Central memory CD4-positive, alpha-beta T cell (primary cell): ENCODE data around the gene PSMC2.
A peak's percentile ranks its signal among the peaks of the same experiment; 100 is the strongest.

Source experiments
- DNase-seq: peaks from one replicate; pipeline ENCODE4 v3.0.0; 2022
- total RNA-seq, 3 experiments: gene quantifications; one replicate each; lab custom pipeline; 2026; lab: John Stamatoyannopoulos, UW

PSMC2 gene
- 57.5 to 295 (median 87.1) reads per million in 3 experiments for total RNA-seq

DNA sequence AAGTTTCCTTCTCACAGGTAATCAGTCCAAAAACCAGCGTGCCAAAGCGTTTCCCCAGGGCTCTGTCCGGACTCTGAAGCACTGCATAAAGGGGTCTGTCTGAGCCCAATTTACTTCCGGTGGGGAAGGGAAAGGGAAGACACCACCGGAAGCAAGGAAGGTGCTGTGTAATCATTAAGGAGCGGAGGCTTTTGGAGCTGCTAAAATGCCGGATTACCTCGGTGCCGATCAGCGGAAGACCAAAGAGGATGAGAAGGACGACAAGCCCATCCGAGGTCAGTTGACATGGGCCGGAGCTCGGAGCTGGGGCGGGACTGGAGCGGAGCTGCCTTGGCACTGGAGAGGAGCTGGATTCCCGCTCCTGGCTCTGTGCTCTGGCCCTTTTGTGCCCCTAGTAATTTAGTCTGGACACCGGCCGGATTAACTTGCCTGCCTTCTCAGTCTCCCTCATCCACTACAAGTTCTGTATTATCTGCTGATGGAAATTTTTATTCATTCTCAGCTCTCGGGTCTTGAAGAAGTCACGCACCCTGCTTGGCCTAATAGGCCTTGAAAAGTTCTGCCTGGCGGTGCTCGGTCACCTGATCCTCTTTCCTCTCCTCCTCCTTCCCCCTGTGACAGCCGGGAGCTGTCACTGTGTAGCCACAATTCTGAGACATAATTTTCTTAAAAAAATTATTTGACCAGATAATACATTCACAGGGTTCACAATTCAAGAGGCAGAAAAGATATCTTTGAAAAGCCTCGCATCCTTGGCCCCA, at the start of gene PSMC2:
TSS of gene PSMC2 (plus strand) at position 137 of the 761 bp plus-strand sequence. CDS start at position 206, 69 bp downstream.
- DNase-seq, result peak; percentile 81

DNA sequence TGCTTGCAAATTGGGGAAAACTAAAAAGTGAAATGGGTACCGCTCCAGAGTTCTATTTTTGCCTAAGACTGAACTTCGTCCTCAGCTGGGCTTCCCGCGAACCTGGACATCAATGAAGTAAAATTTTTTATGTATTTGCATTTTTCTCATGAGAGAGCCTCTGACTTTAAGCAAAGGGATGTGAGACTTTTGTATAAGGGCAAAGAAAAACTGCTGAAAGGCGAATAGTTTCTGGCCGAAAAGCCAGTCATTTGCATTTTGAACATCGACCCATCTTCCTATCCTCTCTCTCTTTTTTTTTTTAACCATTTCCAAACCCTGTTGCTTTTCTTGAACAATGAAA, 49.6 kb upstream of the PSMC2 start:
- peak; percentile 4 for DNase-seq

DNA sequence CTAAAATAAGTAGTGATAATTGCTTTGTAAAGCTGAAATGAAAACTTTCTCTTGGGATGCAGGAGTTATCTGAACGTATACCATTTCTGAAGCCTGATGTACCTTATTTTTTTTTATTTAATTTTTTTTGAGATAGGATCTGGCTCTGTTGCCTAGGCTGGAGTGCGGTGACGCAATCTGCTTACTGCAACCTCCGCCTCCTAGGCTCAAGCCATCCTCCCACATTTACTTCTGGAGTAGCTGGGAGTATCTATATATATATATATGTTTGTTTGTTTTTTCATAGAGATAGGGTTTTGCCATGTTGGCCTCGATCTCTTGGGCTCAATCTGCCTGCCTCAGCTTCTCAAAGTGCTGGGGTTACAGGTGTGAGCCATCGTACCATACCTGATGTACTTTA, 47.8 kb upstream of the PSMC2 start:
- no peak for DNase-seq

DNA sequence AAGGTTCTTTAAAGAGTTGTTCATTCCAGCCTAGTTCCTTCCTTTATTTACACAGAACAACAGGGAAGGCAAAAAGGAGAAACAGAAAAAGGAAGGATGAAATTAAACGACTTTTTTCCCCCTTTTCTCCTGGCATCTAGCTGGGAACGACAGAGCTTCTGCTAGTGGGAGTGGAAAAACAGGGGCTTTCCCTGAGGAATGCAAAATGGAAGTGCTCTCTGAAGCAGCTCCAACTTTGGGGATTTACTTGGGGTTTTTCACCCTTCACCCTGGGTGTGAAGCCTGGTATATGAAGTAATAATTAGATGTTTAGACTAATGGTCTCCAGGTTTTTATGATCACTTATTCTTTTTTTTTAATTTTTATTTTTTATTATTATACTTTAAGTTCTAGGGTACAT, 46.0 kb upstream of the PSMC2 start:
- no peak for DNase-seq

DNA sequence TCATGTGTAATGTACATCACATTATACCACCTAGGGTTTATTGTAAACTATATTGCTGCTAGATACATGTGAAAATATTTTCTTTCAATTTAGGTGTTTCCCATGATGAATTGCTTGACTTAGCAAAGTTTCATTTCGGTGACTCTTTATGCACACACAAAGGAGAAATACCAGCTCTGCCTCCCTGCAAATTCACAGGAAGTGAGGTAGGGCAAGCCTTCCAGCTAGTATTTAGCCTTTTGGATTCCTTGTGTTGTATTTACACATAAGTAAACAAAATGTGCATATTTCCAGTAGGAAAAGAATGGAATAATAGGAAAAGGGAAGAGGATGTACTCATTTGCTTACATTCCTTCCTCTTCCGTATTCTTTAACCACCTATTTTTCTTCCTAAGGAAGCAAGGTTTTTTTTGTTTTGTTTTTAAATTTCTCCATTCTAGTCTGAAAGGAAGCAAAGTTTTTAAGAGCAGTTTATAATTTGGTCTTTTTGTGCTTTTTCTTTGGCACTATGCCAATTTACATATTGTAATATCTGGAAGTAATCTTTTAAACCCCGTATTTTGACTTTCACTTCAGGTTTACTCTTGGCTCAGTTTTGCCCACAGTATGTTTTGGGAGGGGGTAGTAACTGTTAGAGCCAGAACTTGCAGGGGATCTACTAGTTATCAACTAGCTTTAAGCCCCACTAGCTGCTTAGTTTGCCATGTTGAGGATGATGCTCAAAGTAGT, 39.8 kb upstream of the PSMC2 start:
- DNase-seq, result no peak

DNA sequence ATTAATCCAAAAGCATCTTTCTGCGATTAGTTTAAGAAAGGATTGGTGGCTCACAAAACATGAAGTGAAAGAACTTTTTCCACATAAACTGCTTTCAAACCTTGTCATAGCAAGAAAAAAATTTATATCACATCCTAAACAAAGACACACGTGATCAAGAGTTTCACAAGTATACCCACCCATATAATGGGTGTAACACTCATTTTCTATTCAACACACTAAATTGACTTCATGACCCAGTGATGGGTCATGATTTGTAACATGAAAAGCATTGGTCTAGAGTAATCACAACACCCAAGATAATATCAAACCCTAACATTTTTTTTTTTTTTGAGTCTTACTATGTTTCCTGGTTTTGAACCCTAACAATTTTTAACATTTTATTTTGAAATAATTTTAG, 32.6 kb upstream of the PSMC2 start:
- DNase-seq, result no peak

DNA sequence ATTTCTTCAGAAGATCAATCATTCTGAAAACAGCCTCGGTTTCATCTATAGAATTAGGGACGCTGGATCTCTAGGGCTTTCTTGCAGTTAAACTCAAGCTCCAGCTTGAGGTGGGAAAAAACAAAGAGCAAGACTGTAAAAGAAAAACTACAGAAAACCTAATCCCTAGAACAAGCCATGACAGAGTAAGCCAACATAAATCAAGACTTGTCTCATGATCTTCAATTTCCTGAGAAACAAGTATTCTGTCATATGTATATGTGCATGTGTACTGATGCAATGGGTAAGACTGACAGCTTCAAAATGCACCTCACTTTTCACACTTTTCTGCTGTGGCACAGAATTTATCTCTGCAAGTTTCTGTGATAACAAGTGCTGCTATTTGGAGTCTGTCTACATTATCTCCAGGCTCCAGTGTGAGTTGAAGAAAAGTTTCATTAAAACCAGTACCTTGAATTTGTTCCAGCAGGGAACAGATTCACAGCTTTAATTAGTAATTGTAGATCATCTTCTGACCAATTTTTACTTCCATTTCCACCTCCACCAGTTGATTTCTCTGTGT, 31.0 kb upstream of the PSMC2 start:
- no peak for DNase-seq

DNA sequence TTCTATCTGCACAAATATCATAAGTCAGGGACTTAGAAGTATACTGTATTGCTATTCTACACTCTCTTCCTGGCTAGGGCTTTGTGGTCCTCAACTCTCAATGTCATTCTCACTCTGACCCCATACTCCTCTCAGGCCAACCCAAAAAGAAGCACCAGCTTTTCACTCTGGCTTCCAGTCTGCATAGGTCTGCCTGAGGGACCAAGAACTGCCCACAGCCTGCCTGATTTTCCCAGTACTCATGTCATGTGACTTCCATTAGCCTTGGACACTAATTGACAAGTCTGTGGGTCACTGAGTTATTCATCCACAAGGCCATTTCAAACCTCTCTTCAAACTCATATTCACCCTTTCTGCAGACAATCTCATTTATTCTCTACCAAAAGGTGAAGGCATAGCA, 30.4 kb upstream of the PSMC2 start:
- DNase-seq, result no peak

DNA sequence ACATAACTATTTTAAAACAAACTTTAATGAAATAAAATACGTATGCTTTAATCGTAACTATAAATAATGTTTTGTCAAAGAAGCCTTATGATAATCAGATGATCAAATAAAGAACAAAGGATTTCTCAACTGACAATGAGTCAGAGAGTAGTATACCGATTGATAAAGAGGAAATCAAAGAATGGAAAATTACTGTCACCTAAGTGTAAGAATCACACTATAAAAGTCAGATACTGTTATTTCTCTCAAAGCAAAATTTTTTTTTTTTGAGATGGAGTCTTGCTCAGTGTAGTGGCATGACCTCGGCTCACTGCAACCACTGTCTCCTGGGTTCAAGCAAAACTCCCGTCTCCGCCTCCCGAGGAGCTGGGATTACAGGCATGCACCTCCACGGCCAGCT, 21.7 kb upstream of the PSMC2 start:
- DNase-seq, result no peak

DNA sequence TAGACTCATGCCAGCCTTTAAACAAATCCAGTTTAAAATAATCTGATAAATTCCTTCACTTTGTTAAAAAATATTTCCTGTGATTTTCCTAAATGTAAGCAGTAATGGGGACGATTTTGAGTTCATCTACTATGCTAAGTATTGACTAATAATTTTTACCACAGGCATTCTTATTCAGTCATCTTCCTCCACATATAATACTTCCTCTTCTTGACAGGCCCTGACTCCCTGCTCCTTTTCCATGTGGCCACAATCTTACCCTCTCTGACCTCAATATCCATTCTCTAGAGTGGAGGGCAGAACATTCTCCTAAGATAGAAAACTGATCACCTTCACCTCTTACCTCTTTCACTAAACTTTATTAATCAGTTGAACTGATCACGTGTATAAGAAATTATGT, 10.7 kb upstream of the PSMC2 start:
- no peak for DNase-seq

DNA sequence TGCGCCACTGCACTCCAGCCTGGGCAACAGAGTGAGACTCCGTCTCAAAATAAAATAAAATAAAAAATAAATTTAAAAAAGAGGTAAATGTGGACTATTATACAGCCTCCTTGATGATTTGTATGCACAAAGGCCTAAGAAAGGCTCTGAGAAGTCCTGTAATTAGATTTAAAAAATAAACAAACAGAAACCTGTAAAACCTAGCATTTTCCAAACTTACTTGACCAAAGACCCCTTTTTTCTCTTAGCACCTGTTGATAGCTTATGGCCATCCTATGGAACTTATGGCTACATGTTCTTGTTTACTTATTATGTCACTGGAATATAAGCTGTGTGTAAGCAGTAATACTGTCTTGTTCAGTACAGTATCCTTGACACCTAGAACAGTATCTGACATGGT, 8.6 kb upstream of the PSMC2 start:
- DNase-seq, result no peak

DNA sequence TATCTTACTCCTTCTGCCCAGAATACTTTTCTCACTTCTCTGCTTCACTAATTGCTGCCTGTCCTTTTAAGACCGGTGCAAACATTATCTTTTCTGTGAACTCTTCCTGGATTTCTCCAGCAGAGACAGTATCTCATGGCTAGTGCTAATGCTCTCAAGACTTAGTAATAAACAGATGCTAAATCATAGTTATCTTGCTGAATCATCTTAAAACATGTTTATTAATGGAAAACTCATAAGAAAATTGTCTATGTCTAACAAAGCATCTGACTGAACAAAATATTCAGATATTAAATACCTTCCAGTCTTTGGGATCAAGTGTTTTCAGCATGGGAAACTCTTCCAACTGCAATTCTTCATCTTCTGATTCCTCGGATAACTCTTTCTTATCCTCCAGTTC, 6.0 kb upstream of the PSMC2 start:
- DNase-seq, result no peak

DNA sequence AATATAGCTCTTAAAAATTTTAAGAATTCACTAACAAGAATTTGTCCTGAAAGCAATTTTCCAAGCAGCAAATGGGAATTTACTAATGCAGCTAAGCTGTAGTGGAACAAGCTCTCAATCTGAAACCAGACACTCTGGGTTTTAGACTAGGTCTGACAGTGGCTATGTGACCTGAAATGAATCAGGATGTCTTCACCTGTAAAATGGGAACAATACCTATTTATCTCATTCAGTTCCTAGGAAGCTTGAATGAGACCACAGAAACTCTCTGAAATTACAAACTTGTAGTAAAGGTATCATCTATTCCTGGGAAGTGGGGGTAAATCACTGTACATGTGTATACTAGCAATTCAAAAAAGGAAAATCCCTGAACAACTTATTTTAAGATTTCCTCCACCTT, 4.1 kb upstream of the PSMC2 start:
- no peak for DNase-seq

DNA sequence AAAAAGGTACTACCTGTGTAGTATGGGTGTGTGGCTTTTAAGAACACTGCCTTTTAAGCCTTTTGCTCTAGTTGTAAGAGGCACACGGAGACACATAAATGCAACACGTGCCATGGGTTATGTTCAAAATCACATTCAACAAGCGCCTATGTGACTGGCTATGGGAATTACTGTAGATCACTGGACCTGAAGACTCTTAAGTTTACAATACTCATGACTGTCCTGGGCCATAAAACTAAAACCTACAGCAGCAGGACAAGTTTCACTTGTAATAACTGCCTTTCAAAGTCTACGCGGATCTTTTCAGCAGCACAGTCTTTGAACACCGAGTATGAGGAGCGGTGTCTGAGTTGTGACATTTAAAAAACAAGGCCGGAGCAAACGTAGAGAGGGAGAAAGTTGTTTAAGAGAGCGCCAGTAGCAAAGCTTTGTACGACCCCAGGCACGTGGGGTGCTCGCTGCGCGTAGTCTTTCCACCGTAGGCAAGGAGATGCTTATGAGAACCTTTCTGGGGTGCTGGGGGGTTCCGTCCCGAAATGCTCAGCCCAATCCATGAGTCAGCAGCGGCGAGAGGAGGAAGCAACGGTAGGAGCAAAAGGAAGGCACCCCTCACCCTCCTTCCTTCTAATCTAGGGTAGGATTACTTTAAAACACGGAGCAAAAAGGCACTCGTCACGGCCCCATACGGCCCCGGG, 3.5 kb upstream of the PSMC2 start:
- DNase-seq, result peak; percentile 5

DNA sequence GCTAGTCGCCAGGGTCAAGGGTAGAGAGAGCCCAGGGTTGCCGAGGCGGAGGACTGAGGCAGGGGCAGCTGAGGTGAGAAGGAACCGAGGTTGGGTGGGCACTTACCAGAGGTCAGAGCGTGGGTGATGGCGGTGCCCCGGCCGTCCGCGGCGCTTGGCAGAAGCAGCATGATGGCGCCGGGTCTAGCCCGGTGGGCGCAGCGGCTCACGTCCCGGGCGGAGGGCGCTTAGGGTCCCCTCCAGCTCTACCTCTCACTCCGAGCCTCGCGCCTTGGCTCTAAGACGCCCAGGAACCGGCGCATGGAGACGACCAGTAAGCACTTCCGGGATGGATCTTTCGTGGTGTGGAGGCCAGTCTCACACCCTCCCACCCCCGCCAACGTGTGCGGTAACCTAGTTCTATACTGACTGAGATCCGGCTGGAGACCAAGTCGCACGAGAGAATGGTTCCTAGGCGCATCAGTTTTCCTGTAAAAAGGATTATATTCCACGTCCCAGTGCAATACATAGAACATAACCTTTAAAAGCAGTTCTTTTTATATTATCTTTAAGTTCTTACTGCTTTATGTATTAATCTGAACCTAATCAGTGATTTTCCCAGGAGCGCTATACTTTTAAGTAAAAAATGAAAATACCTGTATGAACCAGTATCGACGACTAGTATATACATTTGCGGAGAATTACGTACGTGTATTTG, 2.8 kb upstream of the PSMC2 start, which contains the start of gene DNAJC2:
TSS of gene DNAJC2 (minus strand) at position 315 of the 697 bp plus-strand sequence. CDS start at position 170, 145 bp downstream.
- DNase-seq, result peak; percentile 84

DNA sequence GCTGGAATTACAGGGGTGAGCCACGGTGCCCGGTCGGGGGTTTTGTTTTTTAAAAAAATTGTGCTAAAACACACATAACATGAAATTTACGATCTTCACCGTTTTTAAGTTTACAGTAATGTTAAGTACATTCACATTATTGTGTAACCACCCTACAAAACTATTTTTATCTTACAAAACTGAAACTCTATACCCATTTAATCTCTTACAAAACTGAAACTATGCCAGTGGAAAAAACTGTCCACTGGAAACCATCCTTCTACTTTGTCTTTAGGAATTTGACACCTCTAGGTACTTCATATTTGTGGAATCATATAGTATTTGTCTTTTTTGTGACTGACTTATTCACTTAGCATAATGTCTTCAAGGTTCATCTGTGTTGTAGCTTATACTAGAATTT, 1.0 kb upstream of the PSMC2 start:
- DNase-seq, result no peak

DNA sequence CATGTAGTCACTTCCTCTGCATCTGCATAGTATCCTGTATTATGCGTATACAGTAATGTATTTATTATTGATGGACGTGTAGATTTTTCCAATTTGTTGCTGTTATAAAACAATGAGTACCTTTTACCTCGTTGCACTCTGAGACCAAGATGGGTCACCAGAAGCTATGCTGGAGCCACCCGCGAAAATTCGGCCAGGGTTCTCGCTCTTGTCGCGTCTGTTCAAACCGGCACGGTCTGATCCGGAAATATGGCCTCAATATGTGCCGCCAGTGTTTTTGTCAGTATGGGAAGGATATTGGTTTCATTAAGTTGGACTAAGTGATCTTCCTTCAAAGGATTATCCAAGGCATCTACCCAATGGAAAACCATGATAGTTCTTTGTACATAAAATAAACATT, 1.0 kb downstream of the PSMC2 start:
- DNase-seq, result no peak

DNA sequence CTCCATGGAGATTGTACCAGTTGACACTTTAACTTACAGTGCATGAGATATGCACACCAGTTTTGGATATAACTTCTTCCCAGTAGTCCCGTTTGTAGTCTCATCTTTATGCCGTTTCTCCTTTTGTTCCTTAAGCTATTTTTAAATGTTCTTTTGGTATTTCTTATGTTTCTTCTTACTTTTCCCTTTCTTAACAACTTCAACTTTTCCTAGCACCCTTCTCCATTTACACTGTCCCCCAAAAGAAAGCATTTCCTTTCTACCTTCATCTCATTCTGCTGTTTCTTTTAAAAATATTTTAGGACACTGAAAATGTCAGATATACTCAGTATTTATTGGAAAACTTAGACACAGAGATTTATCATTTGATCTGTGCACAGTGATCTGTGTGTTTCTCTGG, 1.5 kb downstream of the PSMC2 start:
- DNase-seq, result no peak

DNA sequence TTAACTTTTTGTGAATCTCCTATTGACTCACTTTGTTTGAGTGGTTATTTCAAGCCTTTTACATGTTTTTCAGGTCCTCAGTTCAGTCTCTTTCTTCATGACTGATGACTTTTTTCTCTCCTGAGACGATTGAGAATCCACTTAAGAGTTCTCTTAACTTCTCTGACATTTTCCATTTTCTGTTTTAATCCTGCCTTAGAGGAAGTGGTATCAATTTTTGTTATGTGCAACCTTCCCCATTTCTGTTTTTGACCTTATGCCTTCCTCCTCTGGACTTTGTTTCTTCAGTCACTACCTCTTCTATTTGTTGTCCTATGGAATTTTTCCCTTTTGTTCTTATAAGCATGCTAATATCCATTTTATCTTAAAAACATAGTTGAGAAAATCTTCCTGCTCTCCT, 2.4 kb downstream of the PSMC2 start:
- no peak for DNase-seq

DNA sequence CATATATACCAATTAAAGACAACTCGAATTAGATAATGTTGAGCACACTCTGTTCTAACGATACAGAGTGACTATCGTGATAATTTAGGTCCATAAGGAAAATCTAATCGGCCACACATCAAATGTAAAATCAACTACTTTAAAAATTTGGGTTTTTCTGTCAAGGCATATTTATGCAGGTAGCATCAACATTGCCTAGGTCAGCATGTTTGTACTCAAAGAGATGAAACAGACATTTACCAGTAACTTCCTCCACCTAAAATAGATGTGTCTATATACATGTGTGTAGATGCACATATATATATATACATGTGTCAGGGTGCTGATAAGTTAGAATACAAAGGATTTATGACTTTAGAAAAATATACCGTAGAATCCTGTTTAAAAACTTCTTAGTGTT, 22.0 kb downstream of the PSMC2 start:
- no peak for DNase-seq

DNA sequence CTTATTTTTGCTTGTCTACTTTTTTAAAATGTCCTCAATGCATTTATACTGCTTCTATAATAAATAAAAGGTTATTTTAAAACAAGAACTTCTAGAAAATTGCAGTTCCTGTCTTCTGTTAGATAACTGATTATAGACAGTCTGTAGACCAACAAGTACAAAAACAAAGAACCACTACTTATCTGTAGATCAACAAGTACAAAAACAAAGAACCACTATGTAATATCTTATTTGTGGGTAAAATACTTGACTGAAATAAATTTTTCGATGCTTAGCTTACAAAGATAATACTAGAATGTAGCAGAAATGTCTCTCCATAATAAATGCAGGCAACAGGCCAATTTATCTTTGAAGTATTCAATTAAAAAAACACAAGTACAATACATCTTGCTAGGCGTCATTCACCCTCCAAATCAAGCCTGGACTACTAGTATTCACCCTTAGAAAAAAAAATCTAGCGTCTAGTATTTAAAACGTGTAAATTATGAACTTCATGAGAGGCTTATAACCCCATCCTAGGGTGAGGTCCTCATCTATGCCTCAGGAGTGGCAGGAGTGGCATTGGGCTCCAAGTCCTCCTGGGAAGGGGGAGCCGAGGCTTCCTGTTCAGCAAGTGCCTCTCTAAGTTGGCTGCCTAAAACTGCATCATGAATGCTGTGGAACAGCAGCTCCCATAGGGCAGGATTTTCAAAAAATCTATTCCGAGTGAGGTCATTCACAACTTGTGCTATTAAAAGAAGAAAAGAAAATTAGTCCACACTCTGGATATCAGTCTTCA, 26.6 kb downstream of the PSMC2 start:
- no peak for DNase-seq
